ENCODE data around the gene ABCC11.

ABCC11 gene

GRCh38 chr16:48133455-48134211 lies 113.7 kb downstream of the ABCC11 start:
- FAIRE-seq (no peak), DNase-seq (ENCODE audit: low spot score) (no peak)

GRCh38 chr16:48132696-48133095 lies 114.6 kb downstream of the ABCC11 start:
- FAIRE-seq (no peak), DNase-seq (ENCODE audit: low spot score) (no peak)

- DNase-seq (ENCODE audit: low spot score) (no peak), FAIRE-seq (no peak)
These were observed 116.0 kb downstream of the ABCC11 start for GRCh38 chr16:48131201-48131935.

GRCh38 chr16:48129926-48130325 lies 117.4 kb downstream of the ABCC11 start:
- no peak for DNase-seq (ENCODE audit: low spot score)

GRCh38 chr16:48128769-48129168 lies 118.6 kb downstream of the ABCC11 start:
- no peak for FAIRE-seq
- DNase-seq (ENCODE audit: low spot score) = no peak

More at GRCh38 chr16:48129926-48130325, 117.4 kb downstream of the ABCC11 start:
- FAIRE-seq = no peak

DNA sequence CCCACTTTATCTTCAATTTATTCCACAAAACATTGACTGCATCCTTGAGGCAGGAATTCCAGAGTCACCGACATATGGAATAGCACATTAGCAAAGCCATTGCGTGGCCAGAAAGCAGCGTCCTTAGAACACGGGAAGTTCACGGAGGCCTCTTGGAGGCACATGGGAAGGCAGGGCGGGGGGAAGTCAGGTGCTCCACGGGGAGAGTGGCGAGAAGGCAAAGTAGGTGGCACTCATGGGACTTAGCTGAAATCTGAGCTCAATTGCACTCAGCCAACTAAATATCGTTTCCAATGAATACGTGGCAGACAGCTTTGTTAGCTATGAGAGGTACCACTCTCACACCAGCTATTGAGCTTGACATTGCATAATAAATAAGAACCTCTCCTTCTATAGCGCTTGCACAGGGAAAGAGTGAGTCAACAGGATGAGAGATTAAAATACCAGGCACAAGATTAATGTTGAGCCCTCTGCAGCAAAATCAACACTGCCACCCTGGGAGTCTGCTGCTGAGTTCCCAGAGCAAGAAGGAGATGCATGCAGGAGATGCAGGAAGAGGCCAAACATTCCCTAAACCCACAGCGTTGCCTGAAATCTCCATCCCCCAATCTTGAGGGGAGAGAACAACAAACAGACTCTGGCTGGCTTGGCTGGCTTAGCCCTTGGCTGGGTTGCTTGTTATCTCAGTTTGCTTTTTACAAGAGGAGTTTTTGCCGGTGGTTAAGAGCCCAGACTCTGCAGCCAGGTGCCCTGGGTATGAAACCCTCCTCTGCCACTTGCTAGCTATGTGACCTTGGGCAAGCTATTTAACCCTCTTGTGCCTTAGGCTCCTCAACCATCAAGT lies 120.3 kb downstream of the ABCC11 start:
- FAIRE-seq (peak; percentile 76), DNase-seq (ENCODE audit: low spot score) (peak; percentile 82)

GRCh38 chr16:48125888-48126287 lies 121.5 kb downstream of the ABCC11 start:
- no peak for FAIRE-seq

DNA sequence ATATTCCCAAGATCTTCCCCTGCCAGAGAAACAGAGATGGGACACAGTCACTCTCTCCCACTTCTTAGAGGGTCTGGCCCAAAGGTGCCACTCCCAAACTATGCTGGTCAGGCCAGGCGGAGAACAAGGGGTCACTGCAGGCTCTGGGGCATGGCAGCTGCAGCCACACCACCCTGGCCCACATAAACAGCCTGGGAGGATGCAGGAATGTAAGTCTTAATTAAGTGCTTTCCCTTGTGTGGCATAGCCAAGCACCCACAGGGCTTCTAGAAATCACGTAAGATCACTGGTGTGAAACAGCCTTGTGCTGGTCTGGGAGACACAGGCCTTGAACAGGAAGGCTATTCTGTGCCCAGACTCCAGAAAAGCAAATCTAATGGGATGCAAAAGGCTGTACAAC lies 123.1 kb downstream of the ABCC11 start:
- FAIRE-seq = no peak
- no peak for DNase-seq (ENCODE audit: low spot score)

More at GRCh38 chr16:48125888-48126287, 121.5 kb downstream of the ABCC11 start:
- no peak for DNase-seq (ENCODE audit: low spot score)

- FAIRE-seq (peak; percentile 96), DNase-seq (ENCODE audit: low spot score) (peak; percentile 91)
These were observed 124.1 kb downstream of the ABCC11 start for GRCh38 chr16:48123104-48123788.

- FAIRE-seq = no peak
- no peak for DNase-seq (ENCODE audit: low spot score)
These were observed 126.1 kb downstream of the ABCC11 start for GRCh38 chr16:48121276-48121675.

DNA sequence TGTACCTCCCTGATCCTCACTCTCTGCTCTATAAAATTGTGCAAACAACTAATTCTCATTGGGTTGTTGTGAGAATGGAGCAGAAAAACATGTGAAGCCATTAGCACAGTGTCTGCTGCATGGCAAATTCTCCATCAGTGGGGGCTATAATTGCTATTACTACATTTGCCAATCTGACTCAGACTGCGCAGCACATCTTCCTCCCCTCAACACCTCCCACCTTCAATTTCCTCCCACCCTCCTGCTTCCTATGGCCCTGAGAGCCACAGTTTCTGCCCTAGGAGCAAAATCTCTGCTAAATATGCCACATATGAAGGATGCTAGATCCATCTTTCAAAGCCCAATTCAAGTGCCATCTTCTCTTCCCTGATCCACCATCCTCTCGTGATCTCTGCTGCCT lies 128.5 kb downstream of the ABCC11 start:
- no peak for DNase-seq (ENCODE audit: low spot score)
- no peak for FAIRE-seq

DNA sequence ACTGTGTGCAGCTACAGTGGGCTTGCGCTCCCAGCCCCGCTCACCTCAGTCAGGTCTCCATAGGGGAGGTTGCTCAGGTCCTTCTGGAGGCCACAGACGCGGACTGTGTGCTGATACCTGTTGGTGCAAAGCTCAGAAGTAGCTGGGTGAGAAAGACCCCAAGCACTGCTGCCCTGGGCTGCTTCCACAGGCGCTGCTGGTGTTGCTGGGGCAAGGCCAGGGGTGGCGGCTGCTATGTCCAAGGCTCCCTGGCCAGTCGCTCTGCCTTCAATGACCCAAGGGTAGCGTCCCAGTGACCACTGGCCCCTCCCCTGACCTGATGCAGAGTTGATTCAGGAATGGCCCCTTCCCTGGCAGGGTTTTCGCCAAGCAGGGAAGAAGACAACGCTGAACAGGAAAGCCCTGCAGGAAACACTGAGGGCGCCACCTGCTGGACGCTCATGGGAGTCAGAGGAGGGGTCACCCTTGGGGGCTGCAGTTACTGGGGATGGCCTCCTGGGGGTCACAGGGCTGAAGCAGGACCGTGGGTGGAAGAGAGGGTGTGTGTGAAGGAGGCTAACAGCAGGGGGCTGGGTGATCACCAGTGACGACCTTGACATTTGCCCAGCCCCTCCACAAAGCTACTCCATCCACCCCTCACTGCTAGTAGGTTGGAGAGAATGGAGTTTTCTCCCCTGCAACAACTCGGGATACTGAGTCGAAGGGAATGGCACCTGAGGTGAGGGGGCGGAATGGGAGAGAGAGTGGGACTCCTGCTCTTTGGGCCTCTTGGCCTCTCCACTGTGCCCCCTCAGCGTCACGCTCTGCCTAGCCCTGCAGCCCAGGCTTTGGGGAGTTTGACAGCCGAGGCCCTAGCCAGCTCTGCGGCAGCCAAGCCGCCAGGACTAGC lies 129.9 kb downstream of the ABCC11 start:
- DNase-seq (ENCODE audit: low spot score) (peak; percentile 55), FAIRE-seq (no peak)
